Skin epidermis (tissue), 12 donors: ENCODE results near the gene NUDT8.
"Not testable (repeated sequence)": the region's sequence is repeated elsewhere in the genome, so short reads cannot be mapped to it uniquely, and the experiment has no call there.

ENCODE experiments used
- H3K27ac ChIP-seq, 21 experiments: fragments of 200-600 bp; sonication (generic) in 11 of 21; one replicate each; pipeline ENCODE4 v1.5.0; 2020; ENCODE audit warnings: mild to moderate bottlenecking in 3 of 21, inconsistent platforms in 2 of 21, moderate library complexity in 2 of 21
- H3K4me3 ChIP-seq, 7 experiments: fragments of 200-600 bp; sonication (generic) in 2 of 7; one replicate each; pipeline ENCODE4 v1.5.0; 2020; ENCODE audit warnings: inconsistent platforms in 2 of 7, mild to moderate bottlenecking in 2 of 7, moderate library complexity in 1 of 7

Gene NUDT8

GRCh38 chr11:67605231-67606011, 24.3 kb downstream of the NUDT8 start:
- peak overlapping the region in 1 of 21 experiments; percentile 93 for H3K27ac ChIP-seq
- H3K4me3 ChIP-seq = no peak overlapping the region

GRCh38 chr11:67604815-67605214, 24.9 kb downstream of the NUDT8 start:
- Histone ChIP-seq H3K27ac (no peak overlapping the region), H3K4me3 (no peak overlapping the region)

- not testable (repeated sequence) for H3K4me3 ChIP-seq, H3K27ac ChIP-seq
Observed at GRCh38 chr11:67604119-67604518, 25.6 kb downstream of the NUDT8 start.

GRCh38 chr11:67601098-67601497, 28.6 kb downstream of the NUDT8 start:
- H3K27ac ChIP-seq = no peak overlapping the region
- no peak overlapping the region for H3K4me3 ChIP-seq

- H3K27ac ChIP-seq = no peak overlapping the region
Observed at GRCh38 chr11:67600324-67601029, 29.3 kb downstream of the NUDT8 start.

GRCh38 chr11:67599149-67599548, 30.6 kb downstream of the NUDT8 start:
- H3K27ac ChIP-seq = no peak overlapping the region
- no peak overlapping the region for H3K4me3 ChIP-seq

More at GRCh38 chr11:67600324-67601029, 29.3 kb downstream of the NUDT8 start:
- no peak overlapping the region for H3K4me3 ChIP-seq

- H3K4me3 ChIP-seq, H3K27ac ChIP-seq: not testable (repeated sequence)
Observed at GRCh38 chr11:67597963-67598362, 31.8 kb downstream of the NUDT8 start.

- H3K27ac ChIP-seq, H3K4me3 ChIP-seq: not testable (repeated sequence)
Observed at GRCh38 chr11:67597458-67597857, 32.3 kb downstream of the NUDT8 start.

- H3K27ac ChIP-seq = no peak overlapping the region
Observed at GRCh38 chr11:67596753-67597300, 32.9 kb downstream of the NUDT8 start.

GRCh38 chr11:67594480-67594879, 35.3 kb downstream of the NUDT8 start:
- H3K27ac ChIP-seq = no peak overlapping the region
- H3K4me3 ChIP-seq = no peak overlapping the region

More at GRCh38 chr11:67596753-67597300, 32.9 kb downstream of the NUDT8 start:
- H3K4me3 ChIP-seq = no peak overlapping the region

GRCh38 chr11:67593565-67593905, 36.2 kb downstream of the NUDT8 start:
- Histone ChIP-seq H3K4me3 (no peak overlapping the region), H3K27ac (peak overlapping the region in 1 of 21 experiments; percentile 17)

- Histone ChIP-seq H3K4me3 (no peak overlapping the region), H3K27ac (peak overlapping the region in 1 of 21 experiments; percentile 11)
Observed at GRCh38 chr11:67592880-67593564, 36.7 kb downstream of the NUDT8 start.

GRCh38 chr11:67588899-67589415, 40.8 kb downstream of the NUDT8 start:
- peak overlapping the region in 1 of 21 experiments; percentile 45 for H3K27ac ChIP-seq
- not testable (repeated sequence) for H3K4me3 ChIP-seq

- Histone ChIP-seq H3K4me3 (no peak overlapping the region), H3K27ac (peak overlapping the region in 3 of 21 experiments; percentile 16 to 45 (median 42))
Observed at GRCh38 chr11:67588136-67588503, 41.6 kb downstream of the NUDT8 start.

GRCh38 chr11:67586568-67587250, 43.0 kb downstream of the NUDT8 start:
- Histone ChIP-seq H3K4me3 (no peak overlapping the region), H3K27ac (peak overlapping the region in 3 of 21 experiments; percentile 21 to 99 (median 38))

- Histone ChIP-seq H3K27ac (peak overlapping the region in 5 of 21 experiments; percentile 14 to 99 (median 95)), H3K4me3 (no peak overlapping the region)
Observed at GRCh38 chr11:67585911-67586310, 43.8 kb downstream of the NUDT8 start.

- H3K4me3 ChIP-seq = peak overlapping the region; percentile 52 to 79 (median 66)
- peak overlapping the region in 19 of 21 experiments; percentile 6 to 100 (median 97) for H3K27ac ChIP-seq
Observed at GRCh38 chr11:67584881-67585873, 44.6 kb downstream of the NUDT8 start.

- peak overlapping the region; percentile 86 to 100 (median 97) for H3K27ac ChIP-seq
- peak overlapping the region; percentile 52 to 79 (median 66) for H3K4me3 ChIP-seq
Observed at GRCh38 chr11:67584205-67584880, 45.4 kb downstream of the NUDT8 start.
